GM15510 (cell line): Measurements from ENCODE around the gene SFRP2.

Experiments used
- POLR2A ChIP-seq: IDR thresholded peaks from 3 replicates; pipeline ENCODE4 v1.6.1; 2011; ENCODE audit warnings: borderline replicate concordance; ENCODE audit not compliant: insufficient read length; ENCODE audit errors: extremely low read depth

The SFRP2 gene

DNA sequence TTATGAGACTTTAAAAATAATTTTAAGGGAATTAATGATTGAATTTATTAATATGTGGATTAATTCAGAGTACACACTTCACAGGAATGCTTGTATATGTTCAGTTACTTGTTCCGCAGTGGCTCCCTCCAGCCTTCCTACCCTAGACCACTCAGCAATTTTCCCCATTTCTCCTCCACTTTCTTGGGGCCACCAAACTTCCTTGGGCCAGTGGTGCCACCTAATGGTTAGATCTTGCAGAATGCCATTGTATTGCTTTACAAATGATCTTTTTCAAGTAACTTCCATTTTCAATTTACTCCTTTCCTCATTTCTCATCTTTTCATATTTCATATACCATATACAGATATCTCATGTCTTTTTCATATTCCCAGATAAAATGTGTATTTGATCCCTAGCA lies 25.5 kb downstream of the SFRP2 start:
- TF ChIP-seq POLR2A = no peak

DNA sequence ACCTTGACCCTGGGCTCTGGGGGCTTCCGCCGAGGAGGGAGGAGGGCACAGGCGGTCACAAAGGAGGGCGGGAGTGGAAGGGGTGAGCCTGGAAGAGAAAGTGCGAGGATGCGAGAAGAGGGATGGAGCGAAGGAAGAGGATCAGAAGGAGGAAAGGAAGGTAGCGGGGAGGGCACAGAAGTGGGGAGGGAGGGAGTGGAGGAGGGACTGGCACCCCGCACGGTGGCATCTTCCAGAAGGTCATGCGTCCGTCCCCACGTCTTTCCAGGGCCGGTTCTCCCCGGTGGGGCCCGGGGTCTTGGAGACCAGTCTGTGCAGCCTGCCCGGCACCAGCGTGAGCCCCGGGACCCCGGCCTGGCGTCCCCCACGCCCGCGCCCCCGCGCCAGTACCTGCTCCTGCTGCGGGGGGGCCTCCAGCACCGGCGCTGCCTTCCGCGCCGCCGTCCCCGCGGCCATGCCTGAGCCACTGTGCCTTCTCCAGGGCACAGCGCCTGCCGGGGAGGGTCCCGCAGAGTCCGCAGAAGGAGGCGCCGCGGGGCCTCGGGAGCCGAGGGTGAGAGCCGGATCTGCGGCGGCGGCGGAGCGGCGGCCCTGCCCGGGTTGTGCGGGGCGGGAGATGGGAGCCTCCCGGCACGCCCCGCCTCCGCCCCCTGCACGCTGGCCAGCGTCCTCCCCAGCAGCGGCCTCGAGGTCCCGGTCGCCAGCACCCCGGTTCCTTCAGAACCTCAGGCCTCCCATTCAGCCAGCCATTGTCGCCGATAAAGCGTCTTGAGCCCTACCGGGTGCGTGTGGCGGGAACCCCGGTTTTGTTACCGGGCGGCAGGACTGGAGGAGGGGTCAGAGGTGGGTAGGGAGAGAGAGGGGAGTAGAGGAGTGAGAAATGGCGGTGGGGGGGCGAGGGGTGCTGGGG lies 29.2 kb downstream of the SFRP2 start, which contains the start of gene RNF175:
TSS of gene RNF175 (minus strand) at position 618 of the 910 bp plus-strand sequence. CDS start at position 456, 162 bp downstream.
- TF ChIP-seq POLR2A = no peak

DNA sequence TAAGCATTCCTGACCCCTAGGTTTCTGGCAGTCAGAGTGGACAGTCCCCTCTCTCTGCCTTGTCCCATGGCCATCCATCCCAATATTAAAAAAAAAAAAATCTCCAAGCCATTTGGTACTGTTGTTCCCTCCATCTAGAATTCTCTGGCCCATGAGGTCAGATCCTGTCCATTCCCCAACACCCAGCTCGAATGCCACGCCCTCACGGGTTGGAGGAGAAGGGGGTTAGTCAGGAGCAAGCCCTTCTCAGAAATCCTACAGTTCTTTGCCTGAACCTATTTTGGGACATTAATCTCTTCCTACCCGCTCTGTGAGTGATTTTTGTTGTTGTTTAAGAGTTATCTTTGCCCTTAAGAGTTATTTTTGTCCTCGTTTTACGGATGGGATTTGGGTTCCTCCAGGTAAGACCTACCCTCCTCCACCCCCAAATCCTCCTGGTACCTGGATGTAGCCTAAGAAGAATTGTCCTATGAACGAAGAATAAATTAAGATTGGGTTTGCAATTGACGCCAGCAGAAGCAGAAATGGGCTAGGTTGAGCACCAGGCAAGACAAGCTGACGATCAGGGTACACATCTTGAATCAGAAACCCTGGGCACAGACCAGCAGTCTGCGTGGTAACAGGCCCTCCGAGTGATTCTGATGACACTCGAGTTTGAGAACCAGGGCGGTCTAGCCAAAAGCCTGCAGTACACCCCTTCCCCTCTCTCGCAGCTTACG lies 30.0 kb downstream of the SFRP2 start:
- TF ChIP-seq POLR2A = no peak

DNA sequence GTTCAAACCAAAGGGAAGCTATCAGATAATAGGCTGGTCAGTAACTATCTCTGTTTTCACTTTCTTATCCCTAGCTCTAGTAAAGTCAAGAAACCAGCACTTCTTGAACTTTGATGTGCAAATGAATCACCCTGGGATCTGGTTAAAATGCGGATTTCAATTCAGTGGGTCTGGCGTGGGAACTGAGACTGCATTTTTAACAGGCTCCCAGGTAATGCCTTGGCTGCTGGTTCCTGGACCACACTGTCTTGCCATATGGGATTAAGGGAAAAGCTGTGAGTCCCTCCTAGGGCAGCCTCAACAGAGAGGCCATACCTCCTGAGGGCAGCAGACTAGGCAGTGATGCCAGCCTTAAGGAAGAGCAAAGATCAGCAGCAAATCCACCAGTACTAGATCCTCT lies 30.7 kb downstream of the SFRP2 start:
- no peak for TF ChIP-seq POLR2A

DNA sequence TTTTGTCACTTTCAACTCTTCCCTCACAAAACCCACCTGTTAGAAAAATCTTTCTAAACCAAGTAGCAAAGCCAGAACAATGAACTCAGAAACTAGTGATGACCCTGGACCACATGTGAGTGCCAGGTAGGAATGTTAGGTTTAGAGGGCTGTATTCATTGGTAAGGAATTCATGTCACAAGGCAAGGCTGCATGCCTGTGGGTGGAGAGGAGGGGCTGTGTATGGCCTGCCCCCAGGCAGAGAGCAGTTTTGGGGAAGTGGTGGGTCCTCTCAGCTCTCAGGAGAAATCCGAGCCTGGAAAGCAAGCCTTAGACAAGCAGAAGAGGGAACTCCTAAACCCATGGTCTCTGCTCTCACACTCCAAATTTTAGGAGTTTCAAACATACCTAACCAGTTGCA lies 31.5 kb downstream of the SFRP2 start:
- no peak for TF ChIP-seq POLR2A

DNA sequence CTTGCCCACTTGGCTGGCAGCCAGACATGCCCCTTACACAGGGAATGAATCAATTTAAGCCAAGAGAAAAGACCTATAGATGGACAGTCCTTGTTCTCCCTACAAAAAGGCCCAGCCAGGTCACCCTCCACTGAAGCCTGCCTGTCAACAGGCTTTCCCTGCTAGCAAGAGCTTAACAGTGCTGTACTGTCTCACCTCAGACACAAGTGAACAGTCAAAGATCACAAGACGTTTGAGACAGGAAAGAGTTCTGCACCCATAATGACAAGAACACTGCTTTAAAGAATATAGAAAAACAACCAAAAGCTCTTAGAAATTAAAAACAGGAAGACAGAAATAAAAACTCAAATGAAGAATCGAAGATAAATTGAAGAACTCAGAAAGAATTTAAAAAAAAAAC lies 33.7 kb downstream of the SFRP2 start:
- TF ChIP-seq POLR2A = no peak

DNA sequence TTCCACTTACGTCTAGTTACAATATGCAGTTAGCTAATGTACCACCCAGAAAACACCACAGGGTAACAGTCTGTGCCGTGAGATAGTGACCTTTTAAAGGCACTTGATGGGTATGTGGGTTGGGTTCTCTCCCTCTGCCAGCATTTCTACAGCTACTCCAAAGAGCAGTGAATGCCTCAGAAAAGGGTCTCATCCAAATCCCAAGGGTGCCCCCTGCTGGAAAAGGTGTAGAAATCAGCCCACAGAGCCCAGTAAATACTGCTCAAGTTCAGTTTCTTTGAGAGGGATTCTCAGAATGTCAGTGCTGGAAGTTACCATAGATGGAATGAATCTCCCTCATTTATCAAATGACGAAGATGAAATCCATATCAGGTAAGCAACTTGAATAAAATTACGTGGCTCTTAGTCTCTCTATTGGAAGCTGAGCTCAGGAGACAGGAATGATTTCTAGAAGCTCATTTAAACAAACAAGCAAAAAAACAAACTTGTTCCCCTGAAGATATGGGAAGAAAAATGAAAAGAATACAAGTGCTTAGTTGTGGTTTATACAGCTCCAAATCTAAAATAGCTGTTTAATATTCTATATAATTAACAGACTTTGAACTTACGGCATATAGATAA lies 38.6 kb downstream of the SFRP2 start:
- no peak for TF ChIP-seq POLR2A

DNA sequence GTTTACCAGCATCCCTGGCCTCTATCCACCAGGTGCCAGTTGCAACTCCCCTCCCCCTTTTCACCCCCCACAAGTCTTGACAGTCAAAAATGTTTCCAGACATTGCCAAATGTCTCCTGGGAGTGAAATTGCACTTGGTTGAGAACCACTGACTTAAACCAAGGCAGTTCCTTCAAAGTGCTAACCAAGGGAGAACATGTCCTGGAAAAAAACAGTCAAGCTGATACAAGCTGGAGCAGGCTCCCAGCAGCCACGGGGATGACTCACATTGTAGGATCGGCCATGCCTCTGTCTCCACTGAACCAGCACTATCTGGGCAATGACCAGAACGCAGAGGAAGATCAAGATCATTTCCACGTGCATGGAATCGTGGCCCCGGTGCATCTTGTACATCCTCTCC lies 40.5 kb downstream of the SFRP2 start:
- TF ChIP-seq POLR2A = no peak

DNA sequence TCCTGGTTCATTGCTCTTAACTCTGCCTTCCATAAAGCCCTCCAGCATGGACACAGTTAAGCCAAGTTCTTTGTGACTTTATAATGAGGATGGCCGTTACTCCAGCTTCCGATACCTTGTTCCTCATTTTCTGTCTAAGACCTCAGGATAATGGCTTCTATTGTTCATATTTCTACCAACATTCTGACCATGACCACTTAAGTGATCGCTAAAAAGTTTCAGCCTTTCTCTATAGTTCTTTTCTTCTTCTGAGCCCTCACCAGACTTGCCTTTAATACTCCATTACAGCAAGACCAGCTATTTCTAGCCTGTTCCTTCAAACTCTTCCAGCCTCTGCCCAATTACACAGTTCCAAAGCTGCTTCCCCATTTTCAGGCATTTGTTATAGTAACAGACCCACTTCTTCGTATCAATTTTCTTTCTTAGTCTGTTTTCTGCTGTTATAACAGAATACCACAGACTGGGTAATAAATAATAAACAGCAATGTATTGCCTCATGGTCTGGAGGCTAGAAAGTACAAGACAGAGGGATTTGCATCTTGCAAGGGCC lies 41.4 kb downstream of the SFRP2 start:
- no peak for TF ChIP-seq POLR2A

DNA sequence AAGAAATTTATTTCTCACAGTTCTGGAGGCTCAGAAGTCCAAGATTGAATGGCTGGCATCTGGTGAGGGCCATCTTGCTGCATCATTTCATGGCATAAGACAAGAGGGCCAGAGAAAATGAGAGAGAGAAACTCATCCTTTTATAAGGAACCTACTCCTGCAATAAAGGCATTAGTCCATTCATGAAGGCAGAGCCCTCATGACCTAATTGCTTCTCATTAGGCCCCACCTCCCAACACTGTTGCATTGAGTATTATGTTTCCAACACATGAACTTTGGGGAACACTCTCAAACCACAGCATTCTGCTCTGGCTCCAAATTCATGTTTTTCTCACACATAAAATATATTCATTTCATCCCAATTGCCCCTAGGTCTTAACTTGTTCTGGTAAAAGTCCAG lies 43.2 kb downstream of the SFRP2 start:
- TF ChIP-seq POLR2A = no peak

DNA sequence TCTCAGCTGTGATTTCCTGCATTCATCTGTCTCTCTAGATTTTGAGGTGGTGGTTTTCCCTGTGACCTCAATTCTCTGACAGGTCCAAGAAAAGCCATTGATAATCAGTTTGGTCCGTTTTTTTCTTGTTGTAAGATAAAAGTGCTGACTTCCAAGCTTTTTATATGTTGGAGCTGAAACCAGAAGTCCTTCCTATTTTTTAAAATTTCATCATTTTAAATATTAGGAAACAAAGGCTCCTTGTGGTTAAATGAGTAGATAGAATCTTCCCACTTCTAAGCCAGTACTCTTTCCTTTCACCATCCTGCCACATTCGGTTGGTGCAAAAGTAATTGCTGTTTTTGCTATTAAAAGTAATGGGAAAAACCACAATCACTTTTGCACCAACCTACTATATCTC lies 47.3 kb downstream of the SFRP2 start:
- no peak for TF ChIP-seq POLR2A

DNA sequence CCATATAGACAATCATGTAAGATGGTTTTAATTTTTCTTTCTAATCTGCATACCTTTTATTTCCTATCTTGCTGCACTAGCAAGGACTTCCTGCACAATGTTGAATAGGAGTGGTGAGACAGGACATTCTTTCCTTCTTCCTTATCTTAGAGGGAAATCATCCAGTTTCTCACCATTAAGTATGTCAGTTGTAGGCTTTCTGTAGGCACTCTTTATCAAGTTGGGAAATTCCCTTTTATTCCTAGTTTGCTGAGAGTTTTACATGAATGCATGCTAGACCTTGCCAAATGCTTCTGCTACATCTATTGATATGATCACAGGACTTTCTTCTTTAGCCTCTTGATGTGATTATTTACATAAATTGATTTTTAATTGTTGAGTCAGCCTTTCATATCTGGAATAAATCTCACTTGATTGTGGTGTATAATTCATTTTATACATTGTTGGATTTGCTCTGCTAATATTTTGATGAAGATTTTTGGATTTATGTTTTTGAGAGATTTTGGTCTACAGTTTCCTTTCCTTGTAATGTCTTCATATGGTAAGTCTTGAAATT lies 52.9 kb downstream of the SFRP2 start:
- no peak for TF ChIP-seq POLR2A

DNA sequence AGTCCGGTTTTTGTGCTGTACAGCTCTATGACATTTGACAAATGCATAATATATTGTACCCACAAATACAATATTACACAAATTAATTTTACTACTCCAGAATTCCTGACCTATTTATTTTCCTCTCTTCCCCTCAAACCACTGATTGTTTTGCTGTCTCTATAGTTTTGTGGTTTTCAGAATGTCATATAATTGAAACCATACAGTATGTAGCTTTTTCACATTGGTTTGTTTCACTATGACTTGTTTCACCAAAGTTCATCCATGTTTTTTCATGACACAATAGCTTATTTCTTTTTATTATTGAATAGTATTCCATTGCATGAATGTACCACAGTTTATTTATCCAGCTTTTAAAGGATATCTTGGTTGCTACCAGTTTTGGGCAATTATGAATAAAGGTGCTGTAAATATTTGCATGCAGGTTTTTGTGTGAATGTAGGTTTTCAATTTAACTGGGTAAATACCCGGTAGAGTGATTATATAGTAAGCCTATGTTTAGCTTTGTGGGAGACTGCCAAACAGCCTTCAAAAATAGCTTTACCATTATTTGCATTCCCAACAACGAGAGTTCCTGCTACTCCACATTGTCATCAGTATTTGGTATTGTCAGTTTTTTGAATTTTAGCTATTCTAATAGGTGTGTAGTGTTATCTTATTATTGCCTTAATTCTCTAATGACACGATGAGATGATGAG lies 55.0 kb downstream of the SFRP2 start:
- no peak for TF ChIP-seq POLR2A

DNA sequence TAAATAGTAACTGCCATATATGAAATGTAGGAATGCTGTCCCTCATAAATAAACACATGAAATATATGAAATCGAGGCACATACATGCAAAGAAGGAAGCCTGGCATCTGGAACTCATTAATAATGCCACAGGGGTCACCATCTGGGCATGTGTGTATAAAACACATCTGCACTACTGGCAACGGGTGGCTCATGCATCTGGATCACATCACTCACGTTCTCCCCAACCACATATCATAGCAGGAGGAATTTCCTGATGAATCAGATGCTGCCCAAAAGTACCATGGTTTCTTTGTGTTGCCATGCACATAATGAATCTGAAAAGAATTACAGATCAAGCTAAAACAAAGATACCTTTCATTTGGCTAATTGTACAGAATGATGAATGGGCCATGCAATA lies 57.6 kb downstream of the SFRP2 start:
- no peak for TF ChIP-seq POLR2A
